ENCODE data around the gene RASA3.

DNA sequence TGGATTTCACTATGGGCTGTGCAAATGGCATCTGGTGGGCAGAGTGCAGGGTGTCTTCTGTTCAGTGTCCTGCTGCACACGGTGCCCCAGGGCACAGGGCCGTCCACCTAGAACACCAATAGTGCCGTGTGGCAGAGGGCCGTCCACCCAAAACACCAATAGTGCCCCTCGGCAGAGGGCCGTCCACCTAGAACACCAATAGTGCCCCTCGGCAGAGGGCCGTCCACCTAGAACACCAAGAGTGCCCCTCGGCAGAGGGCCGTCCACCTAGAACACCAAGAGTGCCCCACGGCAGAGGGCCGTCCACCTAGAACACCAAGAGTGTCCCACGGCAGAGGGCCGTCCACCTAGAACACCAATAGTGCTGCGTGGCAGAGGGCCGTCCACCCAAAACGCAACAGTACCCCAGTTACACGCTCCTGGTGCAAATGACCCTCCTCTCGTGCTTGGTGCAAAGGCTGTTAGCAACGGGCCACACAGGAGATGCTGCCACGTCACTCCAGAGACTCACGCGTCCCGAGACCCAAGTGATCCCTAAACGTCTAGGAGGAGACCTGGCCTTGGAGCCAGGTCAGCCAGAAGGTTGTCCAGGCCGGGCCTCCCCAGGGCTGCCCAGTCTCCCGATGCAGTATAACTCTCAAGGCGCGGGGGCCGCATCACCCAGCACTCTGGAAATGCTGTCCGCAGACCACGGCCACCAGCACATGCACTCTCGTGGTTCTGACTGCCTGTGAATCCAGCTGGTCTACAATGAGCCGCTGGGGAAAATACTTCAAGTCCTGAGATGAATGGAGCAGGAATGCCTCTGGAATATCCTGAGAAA, 51.5 kb downstream of the RASA3 start:
- TF ChIP-seq, protein P1, sequence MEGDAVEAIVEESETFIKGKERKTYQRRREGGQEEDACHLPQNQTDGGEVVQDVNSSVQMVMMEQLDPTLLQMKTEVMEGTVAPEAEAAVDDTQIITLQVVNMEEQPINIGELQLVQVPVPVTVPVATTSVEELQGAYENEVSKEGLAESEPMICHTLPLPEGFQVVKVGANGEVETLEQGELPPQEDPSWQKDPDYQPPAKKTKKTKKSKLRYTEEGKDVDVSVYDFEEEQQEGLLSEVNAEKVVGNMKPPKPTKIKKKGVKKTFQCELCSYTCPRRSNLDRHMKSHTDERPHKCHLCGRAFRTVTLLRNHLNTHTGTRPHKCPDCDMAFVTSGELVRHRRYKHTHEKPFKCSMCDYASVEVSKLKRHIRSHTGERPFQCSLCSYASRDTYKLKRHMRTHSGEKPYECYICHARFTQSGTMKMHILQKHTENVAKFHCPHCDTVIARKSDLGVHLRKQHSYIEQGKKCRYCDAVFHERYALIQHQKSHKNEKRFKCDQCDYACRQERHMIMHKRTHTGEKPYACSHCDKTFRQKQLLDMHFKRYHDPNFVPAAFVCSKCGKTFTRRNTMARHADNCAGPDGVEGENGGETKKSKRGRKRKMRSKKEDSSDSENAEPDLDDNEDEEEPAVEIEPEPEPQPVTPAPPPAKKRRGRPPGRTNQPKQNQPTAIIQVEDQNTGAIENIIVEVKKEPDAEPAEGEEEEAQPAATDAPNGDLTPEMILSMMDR (conservative IDR thresholded peaks at IDR 0.05 in 1 of 2, IDR thresholded peaks at IDR 0.05 in 1 of 2; ENCODE audit: extremely low read depth in 1 of 2, insufficient read depth in 1 of 2, low read depth in 1 of 2, low read length in 2 of 2) = no peak
- TF ChIP-seq EZH2 (IDR thresholded peaks at IDR 0.05; ENCODE audit: borderline replicate concordance, low read length) = no peak
